Measurements from ENCODE around the gene CRB3. TPM values are rescaled to one million over a fixed set of nuclear protein-coding genes. Genes with fewer than 3 reads are reported as not detected.

Gene CRB3
- total RNA-seq, 1 experiment from 2014 or later: 29.9 TPM

GRCh38 chr19:6478815-6479214, 14.7 kb downstream of the CRB3 start (continued):
- no peak for TF ChIP-seq ZNF425 (CRISPR knock-in tag; conservative IDR thresholded peaks at IDR 0.05)
- TF ChIP-seq RORB (CRISPR knock-in tag; IDR thresholded peaks at IDR 0.05): no peak
- TF ChIP-seq ZNF263 (CRISPR knock-in tag; IDR thresholded peaks at IDR 0.05; ENCODE audit: low read depth): no peak

GRCh38 chr19:6479836-6480398, 15.8 kb downstream of the CRB3 start:
- ChIA-PET POLR2A (interaction anchor here (0.6 kb wide), 1 partner anchor 14 kb away, joined by 3 read pairs; no protein-coding TSS in a partner anchor), CTCF (no interaction called here)
- no peak for TF ChIP-seq EMX1 (CRISPR knock-in tag; IDR thresholded peaks at IDR 0.05)
- TF ChIP-seq MLX (CRISPR knock-in tag; IDR thresholded peaks at IDR 0.05): no peak
- no peak for TF ChIP-seq MAX (CRISPR knock-in tag; IDR thresholded peaks at IDR 0.05)
- no peak for TF ChIP-seq ZNF416 (CRISPR knock-in tag; IDR thresholded peaks at IDR 0.05)
- no peak for TF ChIP-seq SP1 (CRISPR knock-in tag; conservative IDR thresholded peaks at IDR 0.05)
- TF ChIP-seq SMAD3 (CRISPR knock-in tag; IDR thresholded peaks at IDR 0.05; ENCODE audit: borderline replicate concordance): no peak
- TF ChIP-seq IRF1 (CRISPR knock-in tag; IDR thresholded peaks at IDR 0.05): no peak
- no peak for TF ChIP-seq JUN (CRISPR knock-in tag; IDR thresholded peaks at IDR 0.05)
- H3K4me1 Mint-ChIP-seq: peaks cover 15% of the 10 kb centered on the region
- H3K4me3 Mint-ChIP-seq: no peak overlapping the region
- H3K9me3 Mint-ChIP-seq: no peaks in the 10 kb centered on the region
- H3K36me3 Mint-ChIP-seq: no peaks in the 10 kb centered on the region
- peaks cover 14% of the 10 kb centered on the region for H3K27me3 Mint-ChIP-seq (ENCODE audit: low read depth)
- DNase-seq (ENCODE audit: low spot score) (no peak), ATAC-seq (no peak)
- H3K27ac Mint-ChIP-seq: no peak overlapping the region

GRCh38 chr19:6480848-6481415, 16.9 kb downstream of the CRB3 start:
- H3K4me3 Mint-ChIP-seq: no peak overlapping the region
- peaks cover 4% of the 10 kb centered on the region for H3K27me3 Mint-ChIP-seq (ENCODE audit: low read depth)
- no peaks in the 10 kb centered on the region for H3K36me3 Mint-ChIP-seq
- peaks cover 15% of the 10 kb centered on the region for H3K4me1 Mint-ChIP-seq
- POLR2A ChIA-PET: interaction anchor here (0.6 kb wide), 1 partner anchor 38 kb away, joined by 4 read pairs; no protein-coding TSS in a partner anchor
- ATAC-seq: no peak
- no peaks in the 10 kb centered on the region for H3K9me3 Mint-ChIP-seq
- no peak for DNase-seq (ENCODE audit: low spot score)
- no peak overlapping the region for H3K27ac Mint-ChIP-seq
- CTCF ChIA-PET: interaction anchor here (0.5 to 1.7 kb wide), 11 partner anchors 8 to 462 kb away, joined by 3 to 7 read pairs (median 3); partner anchors contain the start of genes KHSRP and TUBB4A
- TF ChIP-seq ZNF263 (CRISPR knock-in tag; IDR thresholded peaks at IDR 0.05; ENCODE audit: low read depth) (no peak), FOXP1 (CRISPR knock-in tag; IDR thresholded peaks at IDR 0.05; ENCODE audit: borderline replicate concordance) (no peak), ZSCAN18 (CRISPR knock-in tag; IDR thresholded peaks at IDR 0.05) (no peak), TCF7 (CRISPR knock-in tag; IDR thresholded peaks at IDR 0.05; ENCODE audit: low read depth) (no peak), AFF4 (CRISPR knock-in tag; IDR thresholded peaks at IDR 0.05; ENCODE audit: borderline replicate concordance) (no peak), MAX (CRISPR knock-in tag; IDR thresholded peaks at IDR 0.05) (no peak), RORB (CRISPR knock-in tag; IDR thresholded peaks at IDR 0.05) (no peak), ZNF532 (CRISPR knock-in tag; IDR thresholded peaks at IDR 0.05; ENCODE audit: borderline replicate concordance) (no peak), JAZF1 (CRISPR knock-in tag; IDR thresholded peaks at IDR 0.05) (no peak), TP53 (CRISPR knock-in tag; IDR thresholded peaks at IDR 0.05) (no peak)
